ENCODE data around the gene ALOX15. TPM values are rescaled to one million over a fixed set of nuclear protein-coding genes. Genes with fewer than 3 reads are reported as not detected.
A peak's percentile ranks its signal among the peaks of the same experiment; 100 is the strongest.
"Not testable (repeated sequence)": the region's sequence is repeated elsewhere in the genome, so short reads cannot be mapped to it uniquely, and the experiment has no call there.

Gene ALOX15
- total RNA-seq, 2 experiments from 2014 or later = 0.18 to 0.25 TPM

DNA sequence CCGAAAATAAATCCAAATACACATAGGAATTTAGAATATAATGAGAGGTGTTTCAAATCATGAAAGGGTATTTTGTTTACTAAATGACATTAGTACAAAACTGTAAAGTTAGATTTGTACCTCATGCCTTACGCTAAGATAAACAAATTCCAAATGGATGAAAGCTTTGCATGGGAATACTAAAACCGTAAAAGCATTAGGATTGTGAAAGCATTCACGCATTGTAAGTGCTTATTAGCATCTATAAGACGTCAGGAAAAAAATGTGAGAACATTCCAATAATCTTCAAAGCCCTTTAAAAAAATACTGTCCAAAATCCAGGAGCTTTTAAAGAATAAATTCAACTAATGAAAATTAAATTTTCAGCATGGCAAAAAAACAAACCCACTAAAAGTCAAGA, 24.8 kb upstream of the ALOX15 start:
- H3K4me1 Mint-ChIP-seq = no peaks in the 10 kb centered on the region
- H3K4me3 Mint-ChIP-seq = no peak overlapping the region
- H3K27me3 Mint-ChIP-seq = no peaks in the 10 kb centered on the region
- DNase-seq = no peak
- peaks cover 11% of the 10 kb centered on the region for H3K36me3 Mint-ChIP-seq
- no peak overlapping the region for H3K27ac Mint-ChIP-seq
- no peaks in the 10 kb centered on the region for H3K9me3 Mint-ChIP-seq

DNA sequence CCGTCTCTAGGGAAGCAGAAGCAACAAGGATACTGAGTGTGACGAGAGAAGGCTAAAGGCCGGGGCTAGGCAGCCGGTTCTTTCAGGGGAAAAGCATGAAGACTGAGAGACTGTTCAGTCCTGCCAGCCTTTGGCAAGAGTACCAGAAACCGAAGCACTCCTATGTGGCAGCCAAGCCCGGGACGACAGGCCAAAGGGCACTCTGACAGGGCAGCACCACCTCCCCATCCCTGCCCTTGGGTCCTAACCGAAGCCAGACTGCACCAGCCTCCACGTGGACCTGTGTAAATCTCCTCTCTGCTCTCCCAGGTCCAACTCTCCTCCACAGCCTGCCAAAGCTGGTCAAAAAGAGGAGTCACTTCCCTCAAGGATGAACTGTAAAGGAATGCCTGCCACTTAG, 23.5 kb upstream of the ALOX15 start:
- H3K9me3 Mint-ChIP-seq = no peaks in the 10 kb centered on the region
- H3K36me3 Mint-ChIP-seq = peaks cover 3% of the 10 kb centered on the region
- H3K27me3 Mint-ChIP-seq = no peaks in the 10 kb centered on the region
- DNase-seq = no peak
- H3K4me3 Mint-ChIP-seq = no peak overlapping the region
- H3K27ac Mint-ChIP-seq = no peak overlapping the region
- no peaks in the 10 kb centered on the region for H3K4me1 Mint-ChIP-seq

DNA sequence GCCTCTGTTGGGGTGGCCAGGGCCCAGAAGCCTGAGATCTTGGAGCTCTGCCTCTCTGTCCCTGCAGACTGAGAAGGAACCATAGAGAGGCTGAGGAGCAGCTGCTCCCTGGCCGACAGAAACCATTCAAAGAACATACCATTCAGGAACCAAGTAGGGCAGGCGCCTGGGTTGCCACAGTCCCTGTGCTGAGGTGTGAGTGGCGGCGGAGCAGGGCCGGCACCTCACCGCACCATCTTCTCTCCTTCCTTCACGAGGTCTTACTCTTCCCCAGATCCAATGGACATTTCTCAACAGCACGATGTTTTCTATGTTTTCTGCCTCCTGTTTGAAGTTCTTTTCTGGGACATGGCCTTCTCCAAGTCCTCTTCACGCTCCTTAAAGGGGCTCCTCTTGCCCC, 22.8 kb upstream of the ALOX15 start:
- no peaks in the 10 kb centered on the region for H3K9me3 Mint-ChIP-seq
- H3K4me3 Mint-ChIP-seq = no peak overlapping the region
- no peak for DNase-seq
- no peak overlapping the region for H3K27ac Mint-ChIP-seq
- no peaks in the 10 kb centered on the region for H3K27me3 Mint-ChIP-seq
- H3K36me3 Mint-ChIP-seq = no peaks in the 10 kb centered on the region
- no peaks in the 10 kb centered on the region for H3K4me1 Mint-ChIP-seq

DNA sequence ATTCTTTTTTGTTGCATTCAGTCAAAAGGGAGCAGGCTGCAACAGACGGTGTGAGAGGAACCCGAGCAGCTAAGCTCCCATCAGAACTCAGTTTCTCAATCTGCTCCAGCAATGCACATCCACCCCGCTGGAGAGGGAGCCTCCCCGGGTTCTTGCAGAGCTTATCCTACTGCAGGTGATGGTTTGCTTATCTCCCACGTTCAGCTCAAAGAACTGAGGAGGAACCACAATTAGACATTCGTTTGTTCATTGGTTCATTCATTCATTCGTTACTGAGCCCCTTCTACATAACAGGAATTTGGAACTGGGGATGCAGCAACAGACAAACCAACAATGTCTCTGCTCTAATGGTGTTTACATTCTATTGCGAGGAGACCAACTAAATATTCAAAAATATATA, 22.2 kb upstream of the ALOX15 start:
- peaks cover 1% of the 10 kb centered on the region for H3K4me1 Mint-ChIP-seq
- no peaks in the 10 kb centered on the region for H3K36me3 Mint-ChIP-seq
- no peak overlapping the region for H3K27ac Mint-ChIP-seq
- H3K27me3 Mint-ChIP-seq = no peaks in the 10 kb centered on the region
- H3K4me3 Mint-ChIP-seq = no peak overlapping the region
- DNase-seq = no peak
- no peaks in the 10 kb centered on the region for H3K9me3 Mint-ChIP-seq

DNA sequence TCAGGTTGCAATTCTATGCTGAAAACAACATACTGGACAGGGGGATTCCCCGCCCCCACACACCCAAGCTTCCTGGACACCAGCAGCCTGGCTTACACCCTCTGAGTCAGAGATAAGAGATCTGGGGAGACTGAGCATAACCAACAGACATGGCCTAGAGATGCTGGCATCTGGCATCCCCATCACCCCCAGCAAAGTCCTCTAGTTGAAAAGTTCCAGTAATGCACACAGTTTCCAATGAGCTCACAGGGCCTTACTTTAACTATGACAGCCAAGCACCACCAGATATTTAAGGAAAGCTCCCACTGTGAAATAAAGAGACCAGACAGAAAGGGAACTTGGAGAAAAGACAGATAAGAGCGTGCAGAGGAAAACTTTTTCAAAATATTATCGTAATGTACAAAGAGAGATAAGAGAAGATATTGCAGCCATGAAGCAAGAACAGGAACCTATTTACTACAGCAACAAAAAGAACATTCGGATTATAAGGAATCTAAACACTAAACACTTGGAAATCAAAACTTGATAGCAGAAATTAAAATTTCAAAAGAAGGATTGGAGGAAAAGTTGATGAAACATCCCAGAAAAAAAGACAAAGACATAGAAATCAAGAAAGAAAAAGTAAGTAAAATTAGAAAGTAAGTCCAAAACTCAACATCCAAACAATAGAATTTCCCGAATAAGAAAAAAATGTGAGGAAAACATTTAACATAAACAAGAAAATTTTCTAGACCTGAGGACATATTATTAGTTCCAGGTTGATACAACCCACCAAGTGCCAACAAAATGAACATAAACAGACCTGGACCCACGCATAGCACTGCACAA, 17.2 kb upstream of the ALOX15 start:
- Mint-ChIP-seq H3K27me3 (no peaks in the 10 kb centered on the region), H3K9me3 (no peaks in the 10 kb centered on the region), H3K36me3 (no peaks in the 10 kb centered on the region), H3K4me1 (peaks cover 10% of the 10 kb centered on the region), H3K4me3 (no peak overlapping the region), H3K27ac (peak overlapping the region; percentile 21)
- DNase-seq = peak; percentile 69

DNA sequence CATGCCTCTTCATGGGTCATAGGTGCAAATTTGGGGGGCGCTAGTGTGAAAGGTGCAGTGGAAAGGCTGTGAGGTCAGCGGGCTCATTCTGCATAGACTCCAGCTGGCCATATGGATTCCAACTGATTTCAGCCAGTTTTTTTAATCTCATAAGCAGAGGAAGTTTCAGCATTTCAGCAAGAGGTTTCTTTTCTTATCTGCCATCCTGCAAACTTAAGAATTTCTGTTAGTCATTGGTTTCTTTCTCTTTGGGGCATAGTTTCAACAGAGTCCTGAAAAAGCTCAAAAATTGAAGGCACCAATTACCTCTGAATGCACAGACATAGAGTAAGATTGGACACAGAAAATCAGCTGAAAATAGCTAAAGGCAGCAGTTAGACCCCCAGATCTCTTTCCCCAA, 16.2 kb upstream of the ALOX15 start:
- no peaks in the 10 kb centered on the region for H3K27me3 Mint-ChIP-seq
- no peak overlapping the region for H3K27ac Mint-ChIP-seq
- no peak for DNase-seq
- no peak overlapping the region for H3K4me3 Mint-ChIP-seq
- H3K4me1 Mint-ChIP-seq = peaks cover 10% of the 10 kb centered on the region
- no peaks in the 10 kb centered on the region for H3K36me3 Mint-ChIP-seq
- H3K9me3 Mint-ChIP-seq = no peaks in the 10 kb centered on the region

DNA sequence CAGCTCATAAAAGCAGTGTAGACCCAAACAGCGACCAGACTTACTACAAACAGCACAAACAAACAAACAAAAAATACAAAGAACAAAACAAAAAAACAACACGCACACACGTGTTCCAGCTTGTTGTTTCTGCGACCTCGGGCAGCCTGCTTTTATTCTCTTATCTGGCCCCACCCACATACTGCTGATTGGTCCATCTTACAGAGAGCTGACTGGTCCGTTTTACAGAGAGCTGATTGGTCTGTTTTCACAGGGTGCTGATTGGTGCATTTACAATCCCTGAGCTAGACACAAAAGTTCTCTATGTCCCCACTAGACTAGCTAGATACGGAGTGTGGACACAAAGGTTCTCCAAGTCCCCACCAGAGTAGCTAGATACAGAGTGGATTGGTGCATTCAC, 14.5 kb upstream of the ALOX15 start:
- H3K36me3 Mint-ChIP-seq, H3K9me3 Mint-ChIP-seq, DNase-seq, H3K27ac Mint-ChIP-seq, H3K27me3 Mint-ChIP-seq, H3K4me3 Mint-ChIP-seq: not testable (repeated sequence)
- H3K4me1 Mint-ChIP-seq = peaks cover 10% of the 10 kb centered on the region

DNA sequence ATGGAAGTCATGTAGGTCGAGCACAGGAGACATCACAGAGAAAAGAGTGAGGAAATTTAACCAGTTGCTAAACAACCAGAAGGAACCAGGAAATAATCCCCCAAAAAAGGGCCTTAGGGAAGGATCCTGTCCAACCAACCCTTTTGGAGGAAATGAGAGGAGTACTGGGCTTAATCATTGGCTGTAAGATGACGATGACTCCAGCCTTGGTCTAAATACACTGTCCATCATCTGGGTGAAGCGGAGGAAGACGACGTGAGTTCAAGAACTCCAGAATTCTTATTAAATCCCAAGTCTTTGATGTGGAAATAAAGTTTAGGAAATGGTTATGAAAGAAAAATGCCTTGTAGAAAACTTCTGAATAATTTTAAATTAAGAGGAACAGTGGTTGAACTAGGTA, 11.5 kb upstream of the ALOX15 start:
- no peaks in the 10 kb centered on the region for H3K36me3 Mint-ChIP-seq
- no peak for DNase-seq
- H3K9me3 Mint-ChIP-seq = no peaks in the 10 kb centered on the region
- H3K4me1 Mint-ChIP-seq = peaks cover 6% of the 10 kb centered on the region
- no peak overlapping the region for H3K4me3 Mint-ChIP-seq
- H3K27ac Mint-ChIP-seq = no peak overlapping the region
- peaks cover 5% of the 10 kb centered on the region for H3K27me3 Mint-ChIP-seq

DNA sequence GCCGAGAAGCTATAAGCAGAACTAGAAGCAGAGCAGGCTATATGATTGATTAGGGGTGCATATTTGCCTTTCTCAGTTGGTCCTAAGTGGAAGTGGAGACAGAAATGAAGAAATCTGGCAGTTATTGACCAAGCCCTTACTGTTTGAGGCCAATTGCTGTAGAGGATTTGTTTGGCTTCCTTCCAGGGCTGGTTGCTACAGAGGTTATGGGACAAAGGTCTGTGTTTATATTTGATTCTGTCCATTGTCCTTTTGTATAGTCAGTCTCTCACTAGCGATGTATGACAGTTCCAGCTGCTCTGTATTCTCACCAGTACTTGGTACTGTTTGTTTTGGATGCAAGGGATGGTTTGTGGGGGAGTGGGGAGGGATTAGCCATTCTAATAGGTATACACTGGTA, 7.3 kb upstream of the ALOX15 start:
- Mint-ChIP-seq H3K27ac (no peak overlapping the region), H3K27me3 (peaks cover 30% of the 10 kb centered on the region), H3K36me3 (no peaks in the 10 kb centered on the region), H3K4me1 (no peaks in the 10 kb centered on the region), H3K4me3 (no peak overlapping the region), H3K9me3 (no peaks in the 10 kb centered on the region)
- no peak for DNase-seq

DNA sequence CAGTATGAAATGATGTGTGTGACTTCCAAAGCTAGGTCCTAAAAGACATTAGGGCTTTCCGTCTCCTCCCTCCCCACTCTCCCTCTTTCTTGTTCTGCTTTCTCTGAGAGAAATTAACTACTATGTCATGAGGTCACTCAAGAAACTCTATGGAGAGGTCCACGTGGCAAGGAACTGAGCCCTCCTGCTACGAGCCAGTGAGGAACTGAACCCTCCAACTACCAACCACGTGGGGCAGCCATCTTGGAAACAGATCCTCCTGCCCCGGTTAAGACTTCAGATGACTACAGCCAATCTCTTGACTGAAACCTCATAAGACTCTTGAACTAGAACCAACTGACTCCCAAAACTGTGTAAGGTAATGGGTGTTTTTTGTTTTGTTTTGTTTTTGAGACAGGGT, 4.2 kb upstream of the ALOX15 start:
- Mint-ChIP-seq H3K4me3 (no peak overlapping the region), H3K27ac (no peak overlapping the region), H3K27me3 (peaks cover 56% of the 10 kb centered on the region), H3K36me3 (no peaks in the 10 kb centered on the region), H3K9me3 (no peaks in the 10 kb centered on the region), H3K4me1 (peaks cover 3% of the 10 kb centered on the region)
- no peak for DNase-seq

DNA sequence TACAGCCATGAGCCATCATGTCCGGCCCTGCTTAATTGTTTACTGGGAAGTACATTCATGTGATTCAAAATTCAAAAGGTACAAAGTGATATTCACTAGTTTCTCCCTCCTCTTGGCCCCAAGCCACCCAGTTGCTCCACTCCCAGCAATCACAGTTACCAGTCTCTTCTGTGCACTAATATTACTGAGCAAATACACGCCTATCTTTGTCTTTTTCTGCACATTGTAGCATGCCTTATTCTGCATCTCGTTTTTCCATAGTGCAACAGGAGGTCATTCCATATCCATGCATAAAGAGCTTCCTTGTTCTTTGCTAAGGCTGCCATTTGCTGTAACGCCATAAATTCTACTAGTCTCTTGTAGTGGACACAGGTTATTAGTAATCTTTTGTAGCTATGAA, 2.2 kb upstream of the ALOX15 start:
- Mint-ChIP-seq H3K27me3 (peaks cover 68% of the 10 kb centered on the region), H3K36me3 (no peaks in the 10 kb centered on the region), H3K4me3 (no peak overlapping the region), H3K4me1 (peaks cover 9% of the 10 kb centered on the region), H3K27ac (no peak overlapping the region), H3K9me3 (no peaks in the 10 kb centered on the region)
- DNase-seq = no peak

DNA sequence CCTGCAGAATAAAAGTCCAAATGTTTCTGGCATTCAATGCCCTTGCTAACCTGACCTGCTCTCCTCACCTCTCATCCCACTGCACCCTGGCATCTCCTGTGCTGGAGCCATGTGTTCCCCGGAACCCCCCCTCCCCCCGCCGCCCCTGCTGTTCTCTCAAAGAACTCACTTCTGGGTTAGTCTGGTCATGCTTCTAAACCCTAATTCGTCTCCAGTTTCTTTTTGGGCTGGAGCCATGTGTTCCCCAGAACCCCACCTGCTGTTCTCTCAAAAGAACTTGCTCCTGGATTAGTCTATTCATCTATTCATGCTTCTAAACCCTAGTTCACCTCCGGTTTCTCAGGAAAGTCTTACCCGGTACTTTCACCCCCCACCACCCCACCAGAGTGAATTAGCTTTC, 808 bp upstream of the ALOX15 start:
- Mint-ChIP-seq H3K27ac (no peak overlapping the region), H3K36me3 (no peaks in the 10 kb centered on the region), H3K27me3 (peaks cover 80% of the 10 kb centered on the region), H3K9me3 (no peaks in the 10 kb centered on the region), H3K4me3 (no peak overlapping the region), H3K4me1 (peaks cover 10% of the 10 kb centered on the region)
- no peak for DNase-seq

DNA sequence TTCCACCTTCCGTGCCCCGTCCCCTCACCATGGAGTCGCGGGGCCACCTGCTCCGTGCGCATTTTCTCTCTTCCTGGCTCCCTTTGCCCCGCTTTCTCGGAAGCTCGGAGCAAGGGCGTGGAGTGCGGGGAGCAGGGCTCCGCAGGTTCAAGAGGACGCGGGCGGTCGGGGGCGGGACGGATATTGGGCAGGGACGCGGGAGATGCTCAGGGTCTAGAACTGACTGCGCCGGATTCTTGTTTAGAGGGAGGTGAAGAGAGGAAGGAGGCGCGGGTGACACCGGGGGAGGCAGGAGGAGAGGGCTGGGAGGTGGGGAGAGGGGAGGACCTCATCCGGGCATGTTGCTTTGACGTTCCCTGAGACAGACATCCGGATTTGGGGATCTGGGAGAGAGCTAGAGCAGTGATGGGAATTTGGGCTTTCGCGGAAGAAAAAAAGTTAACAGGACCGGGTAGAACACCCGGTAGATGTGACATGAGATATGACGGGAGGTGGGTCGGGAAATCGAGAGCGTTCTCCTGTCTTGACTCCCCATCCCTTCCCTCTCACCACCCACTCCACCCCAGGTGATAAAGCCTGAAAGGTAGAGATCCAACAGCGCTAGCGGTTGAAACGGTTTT, 799 bp downstream of the ALOX15 start:
- peak; percentile 21 for DNase-seq

DNA sequence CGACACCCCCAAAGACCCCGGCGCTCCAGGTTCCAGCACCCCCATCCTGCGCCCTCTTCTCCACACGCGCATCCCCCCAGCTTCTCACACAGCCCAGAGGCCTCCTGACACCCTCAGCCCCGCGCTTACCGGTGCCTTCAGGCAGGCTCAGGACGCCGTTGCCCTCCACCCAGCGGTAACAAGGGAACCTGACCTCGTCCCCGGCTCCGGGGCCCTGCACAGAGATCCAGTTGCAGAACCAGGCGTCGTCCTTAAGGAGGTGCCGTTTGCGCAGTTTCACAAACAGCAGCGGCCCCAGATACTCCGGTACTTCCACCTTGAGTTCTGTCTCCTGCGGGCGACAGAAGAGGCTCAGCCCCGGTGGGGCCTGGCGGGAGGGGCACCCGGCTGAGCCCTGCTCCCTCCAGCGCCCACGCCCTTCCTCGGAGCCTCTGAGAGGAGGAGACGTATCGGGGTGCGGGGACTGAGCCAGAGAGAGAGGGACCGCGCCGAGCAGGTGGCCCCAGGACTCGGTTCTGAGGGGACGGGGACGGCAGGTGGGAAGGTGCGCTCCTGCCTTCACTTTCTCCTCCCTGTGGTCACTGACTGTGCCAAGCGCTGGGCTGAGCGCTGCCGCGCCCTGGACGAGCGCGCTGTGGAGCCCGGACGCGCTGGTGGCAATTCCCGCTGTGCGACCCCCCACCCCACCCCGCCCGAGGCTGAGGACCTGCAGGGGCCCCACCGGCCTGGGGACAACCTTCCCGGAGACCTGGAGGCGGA, 2.0 kb downstream of the ALOX15 start:
- peak; percentile 42 for DNase-seq
- peak overlapping the region; percentile 51 for H3K4me3 Mint-ChIP-seq
- H3K9me3 Mint-ChIP-seq = not testable (repeated sequence)

More for the DNA sequence above, 799 bp downstream of the ALOX15 start:
- H3K4me1 Mint-ChIP-seq = peaks cover 21% of the 10 kb centered on the region
- not testable (repeated sequence) for H3K36me3 Mint-ChIP-seq, H3K4me3 Mint-ChIP-seq, H3K9me3 Mint-ChIP-seq, H3K27ac Mint-ChIP-seq
- peaks cover 88% of the 10 kb centered on the region for H3K27me3 Mint-ChIP-seq

DNA sequence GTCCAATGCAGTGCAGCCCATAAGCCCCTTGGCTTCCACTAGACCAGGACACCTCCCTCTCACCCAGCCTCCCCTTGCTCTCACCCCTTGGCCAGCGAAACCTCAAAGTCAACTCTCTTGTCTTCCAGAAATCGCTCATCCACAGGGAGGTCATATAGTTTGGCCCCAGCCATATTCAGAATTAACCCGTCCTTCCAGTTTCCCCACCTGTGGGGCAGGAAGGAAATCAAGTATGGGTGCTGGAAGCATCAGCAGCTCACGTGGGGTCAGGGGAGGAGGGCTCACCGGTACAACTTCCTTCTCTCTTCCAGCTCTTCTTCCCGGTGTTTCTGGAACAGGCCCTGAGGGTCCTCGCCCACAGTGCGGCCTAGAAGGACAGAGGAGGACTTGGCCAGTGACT, 2.7 kb downstream of the ALOX15 start:
- H3K4me1 Mint-ChIP-seq = peaks cover 21% of the 10 kb centered on the region
- DNase-seq, H3K27ac Mint-ChIP-seq, H3K9me3 Mint-ChIP-seq, H3K4me3 Mint-ChIP-seq, H3K36me3 Mint-ChIP-seq: not testable (repeated sequence)
- H3K27me3 Mint-ChIP-seq = peaks cover 83% of the 10 kb centered on the region

More for the DNA sequence above, 2.0 kb downstream of the ALOX15 start:
- not testable (repeated sequence) for H3K27ac Mint-ChIP-seq, H3K36me3 Mint-ChIP-seq
- Mint-ChIP-seq H3K27me3 (peaks cover 86% of the 10 kb centered on the region), H3K4me1 (peaks cover 21% of the 10 kb centered on the region)

All from activated naive CD8-positive, alpha-beta T cell treated with anti-CD3 and anti-CD28 coated beads for 36 hours (primary cell).